HG03139 (cell line): ENCODE measurements around the gene HIVEP3.

Experiments used
- ATAC-seq: cut with Tn5 transposase; IDR thresholded peaks from one replicate; pipeline ENCODE4 v1.9.1; 2021; ENCODE audit not compliant: unreplicated experiment

The HIVEP3 gene

DNA sequence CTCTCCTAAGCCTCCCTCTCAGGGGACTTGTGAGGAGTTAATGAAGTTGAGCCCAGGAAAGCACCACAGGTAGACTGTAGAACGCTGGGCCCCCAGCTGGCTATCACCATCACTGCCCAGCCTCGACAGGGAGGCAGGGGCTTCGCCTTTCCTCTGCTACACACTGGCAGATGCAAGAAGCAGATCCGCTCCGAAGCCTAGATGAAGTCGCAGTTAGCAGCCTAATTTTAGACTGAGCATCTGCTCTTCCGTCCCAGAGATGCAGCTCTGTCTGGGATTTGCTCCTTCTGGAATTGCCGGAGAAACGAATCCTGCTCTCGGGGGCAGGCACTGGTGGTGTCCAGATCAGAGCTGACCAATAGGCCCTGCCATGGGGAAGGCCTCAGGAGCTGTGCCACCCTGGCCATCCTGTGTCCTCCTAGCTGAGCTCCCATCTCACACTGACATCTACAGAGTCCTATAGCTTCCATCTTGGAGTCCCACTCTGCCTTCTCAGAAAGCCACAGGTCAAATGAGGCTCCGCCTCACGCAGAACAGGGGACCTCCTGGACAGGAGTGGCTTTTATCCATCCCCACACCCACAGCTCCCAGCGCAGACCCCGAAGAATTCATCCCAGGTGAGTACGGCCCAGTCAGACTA is 247.5 kb downstream of the HIVEP3 start:
- ATAC-seq: no peak

DNA sequence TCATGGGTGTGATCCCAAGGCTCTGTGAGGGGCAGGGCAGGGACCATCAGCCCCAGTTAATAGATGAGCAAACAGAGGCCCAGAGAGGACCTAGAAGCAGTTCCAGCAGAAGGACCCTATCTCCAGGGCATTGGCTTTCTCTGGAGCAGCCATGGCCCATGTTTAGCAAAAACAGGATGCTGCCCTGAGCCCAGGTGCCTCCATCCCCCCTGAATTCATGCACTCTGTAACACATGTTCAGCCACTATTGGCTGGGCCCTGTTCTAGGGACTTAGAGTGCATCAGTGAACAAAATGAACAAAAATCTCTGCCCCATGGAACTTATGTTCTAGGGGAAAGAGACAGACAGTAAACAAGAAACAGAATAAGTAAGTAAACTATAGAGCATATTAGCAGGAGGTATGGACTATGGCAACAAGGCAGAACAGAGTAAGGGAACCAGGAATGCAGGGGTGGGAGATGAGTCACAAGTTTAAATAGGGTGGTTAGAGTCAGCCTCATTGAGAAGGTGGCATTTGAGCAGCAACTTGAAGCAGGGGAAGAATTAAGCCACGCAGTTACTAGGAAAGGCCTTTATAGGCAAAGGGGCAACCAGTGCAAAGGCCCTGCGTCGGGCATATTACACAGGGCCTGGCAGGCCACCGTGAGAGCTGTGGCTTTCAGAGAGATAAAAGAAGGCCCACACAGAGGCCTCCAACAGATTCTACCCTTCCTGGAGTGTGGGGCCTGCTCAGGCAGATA is 248.3 kb downstream of the HIVEP3 start:
- no peak for ATAC-seq

DNA sequence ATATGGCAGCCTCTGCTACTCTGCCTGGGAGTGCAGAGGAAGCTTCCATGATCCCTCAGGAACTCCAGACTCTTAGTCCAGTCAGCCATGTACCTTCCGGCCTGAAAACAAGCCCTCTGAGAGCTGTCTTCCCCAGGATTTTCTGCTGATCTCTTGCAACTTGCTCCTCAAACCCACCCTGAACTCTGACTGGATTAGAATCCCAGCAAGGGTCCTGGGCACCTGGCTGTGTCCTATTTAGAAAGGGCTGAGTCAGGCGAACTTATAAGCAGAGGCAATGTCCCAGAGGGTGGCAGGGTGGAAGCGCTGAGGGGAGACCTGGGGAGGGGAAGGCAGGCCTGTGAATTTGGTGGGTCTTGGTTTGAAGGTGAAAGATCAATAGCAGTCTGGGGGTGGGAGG is 249.8 kb downstream of the HIVEP3 start:
- ATAC-seq: no peak

DNA sequence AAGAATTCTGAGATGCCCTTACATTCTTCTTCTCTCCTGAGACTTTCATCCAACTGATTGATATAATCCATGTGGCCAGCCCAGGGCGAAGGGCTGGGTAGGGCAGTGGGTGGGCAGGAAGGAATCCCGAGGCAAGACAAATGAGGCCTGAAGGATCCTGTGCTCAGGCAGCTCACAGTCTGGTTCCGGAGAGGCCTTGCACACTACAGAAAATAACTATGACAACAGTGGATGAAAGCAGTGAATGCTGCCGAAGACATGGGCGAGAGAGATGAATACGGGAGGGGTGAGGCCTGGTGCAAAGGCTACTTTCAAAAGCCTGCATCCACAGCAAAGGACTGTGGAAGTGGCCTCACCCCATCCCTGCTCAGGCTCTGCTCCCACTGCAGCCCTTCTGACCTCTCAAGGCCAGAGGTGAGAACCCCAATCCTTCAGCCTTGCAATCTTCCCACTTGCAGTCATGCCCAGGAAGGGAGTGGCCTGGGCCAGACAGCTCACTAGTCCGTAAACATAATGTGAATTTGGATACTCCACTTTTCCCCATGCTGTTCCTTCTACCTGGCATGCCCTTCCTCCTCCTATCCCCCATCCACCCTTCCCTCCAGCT is 250.6 kb downstream of the HIVEP3 start:
- no peak for ATAC-seq

DNA sequence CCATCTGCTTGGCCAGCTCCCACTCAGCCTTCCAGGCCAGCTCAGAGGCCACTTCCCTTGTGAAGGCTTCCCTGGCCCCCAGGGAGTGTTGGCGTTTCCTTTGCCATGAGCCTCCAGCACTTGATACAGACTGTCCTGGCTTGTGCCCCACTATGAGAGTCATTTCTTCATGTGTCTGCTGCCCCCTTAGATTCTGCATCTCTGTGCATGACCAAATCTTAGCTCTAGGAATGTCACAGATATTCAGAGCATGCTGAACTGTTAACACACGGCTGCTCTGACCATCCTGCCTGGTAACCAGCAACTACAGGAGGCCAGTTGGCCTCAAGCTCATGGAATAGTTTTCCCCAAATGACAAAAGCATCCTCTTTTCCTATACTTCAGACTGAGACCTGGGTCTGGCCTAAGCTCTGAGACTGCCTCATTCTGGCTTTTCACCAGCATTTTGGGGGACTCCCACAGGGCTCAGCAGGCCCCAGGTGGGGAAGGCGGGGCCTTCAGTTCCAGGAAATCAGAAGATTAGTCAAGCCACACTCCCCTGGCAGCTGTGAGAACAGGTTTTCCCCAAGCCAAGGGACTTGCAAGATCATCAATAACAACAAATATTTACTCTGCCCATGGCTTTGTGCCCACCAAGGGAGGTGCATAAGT is 251.6 kb downstream of the HIVEP3 start:
- ATAC-seq: no peak

DNA sequence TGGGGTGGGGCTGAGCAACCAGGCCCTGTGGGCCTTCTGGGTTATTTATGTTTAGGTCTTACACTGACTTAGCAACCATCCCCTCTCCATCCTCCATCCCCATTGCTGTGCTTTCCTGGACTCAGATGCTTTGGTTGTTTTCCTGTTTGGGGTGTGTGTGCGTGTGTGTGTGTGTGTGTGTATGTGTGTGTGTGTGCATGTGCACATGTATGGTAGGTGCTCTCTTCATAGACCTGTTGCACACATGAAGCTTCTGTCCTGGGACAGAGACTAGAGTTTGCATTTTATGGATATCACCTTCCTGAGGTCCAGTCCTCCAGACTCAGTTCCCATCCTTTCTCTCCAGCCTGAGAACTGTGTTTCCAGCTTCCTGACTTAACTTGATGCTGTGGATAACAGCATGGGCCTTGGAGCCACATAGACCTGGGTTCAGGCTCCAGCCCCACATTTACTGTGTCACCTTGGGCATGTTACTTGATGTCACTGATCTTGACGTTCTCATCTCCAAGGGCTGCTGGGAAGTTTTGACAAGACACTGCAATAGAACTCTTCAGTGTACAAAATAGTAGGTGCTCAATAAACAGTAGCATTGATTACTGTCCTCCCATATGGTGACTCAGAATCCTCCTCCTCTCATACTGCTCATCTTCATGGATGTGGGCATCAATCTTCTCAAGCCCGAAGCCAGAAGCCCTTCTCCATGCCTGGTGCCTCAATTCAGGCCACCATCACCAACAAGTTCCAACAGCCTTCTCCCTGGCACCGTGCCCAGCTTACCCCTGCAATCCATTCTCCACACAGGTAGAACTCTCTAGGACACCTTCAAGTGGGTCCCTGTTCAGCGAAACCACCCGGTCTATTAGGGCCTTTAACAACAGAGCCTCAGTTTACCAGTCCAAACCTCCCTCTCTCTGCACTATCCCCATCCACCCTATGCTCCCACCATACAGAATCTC is 252.5 kb downstream of the HIVEP3 start:
- no peak for ATAC-seq

DNA sequence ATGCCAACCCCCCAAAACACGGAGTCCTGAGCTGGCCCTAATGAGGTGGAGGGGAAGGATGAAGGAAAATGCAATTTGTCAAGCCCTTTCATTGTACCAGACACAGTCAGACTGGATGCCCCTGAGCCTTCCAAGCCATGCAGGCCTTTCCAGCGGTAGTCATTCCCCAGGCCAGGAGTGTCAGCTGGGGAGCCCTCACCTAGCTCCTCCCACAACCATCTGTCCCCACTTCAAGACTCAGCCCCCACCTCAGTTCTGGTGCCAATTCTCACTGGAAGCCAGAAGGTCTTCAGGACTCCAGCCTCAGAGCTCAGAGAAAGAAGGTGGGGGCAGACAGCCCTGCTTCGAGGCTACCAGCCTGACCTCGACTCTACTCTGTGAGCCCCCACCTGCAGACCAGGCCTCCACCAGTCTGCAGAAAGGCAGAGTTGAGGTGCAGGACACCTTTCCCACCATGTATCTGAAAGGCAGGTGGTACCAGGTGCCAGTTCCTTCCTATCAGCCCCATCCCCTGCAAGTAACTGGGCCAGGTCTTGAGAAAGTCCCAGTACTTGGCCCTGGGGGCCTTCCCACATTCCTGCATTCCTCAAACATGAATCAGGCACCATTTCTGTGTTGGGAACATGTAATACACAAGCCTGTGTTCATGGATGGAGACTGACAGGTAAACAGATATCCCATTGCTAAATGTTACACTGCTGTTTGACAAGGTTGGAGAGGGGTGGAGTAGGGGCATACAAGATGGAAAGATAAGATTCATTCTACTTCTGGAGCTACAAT is 253.7 kb downstream of the HIVEP3 start:
- no peak for ATAC-seq

DNA sequence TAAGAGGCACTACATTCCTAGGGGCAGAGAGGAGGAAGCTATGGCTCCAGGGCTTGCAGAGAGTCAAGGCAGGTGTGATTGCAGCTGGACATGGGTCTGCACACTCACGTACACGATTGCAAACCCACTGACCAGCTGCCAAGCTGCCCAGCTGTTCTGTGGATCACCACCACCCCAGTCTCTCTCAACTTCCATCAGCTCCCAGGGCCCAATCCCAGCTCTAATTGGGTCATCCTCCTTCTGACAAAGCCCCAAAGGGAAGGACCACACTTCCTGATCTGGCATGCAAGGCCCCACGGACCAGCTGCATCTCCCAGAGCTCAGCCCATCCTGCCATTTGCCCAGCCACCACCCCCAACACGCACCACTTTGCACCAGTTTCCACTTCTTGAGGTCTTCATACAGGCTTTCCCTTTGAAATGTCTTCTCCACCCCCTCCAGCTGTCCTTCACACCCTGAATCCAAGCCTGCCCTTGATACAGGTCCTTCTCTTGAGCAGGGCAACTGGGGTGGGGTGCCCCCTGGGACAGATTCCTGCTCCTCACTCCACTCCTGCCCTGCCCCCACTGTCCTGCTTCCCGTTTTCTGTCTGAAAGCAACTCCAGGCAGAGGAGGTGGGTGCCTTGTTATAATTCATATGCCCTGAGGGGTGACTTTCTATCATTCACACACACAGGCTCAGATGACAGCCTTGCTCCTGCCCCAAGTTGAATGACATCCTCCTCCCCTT is 254.9 kb downstream of the HIVEP3 start:
- ATAC-seq: no peak

DNA sequence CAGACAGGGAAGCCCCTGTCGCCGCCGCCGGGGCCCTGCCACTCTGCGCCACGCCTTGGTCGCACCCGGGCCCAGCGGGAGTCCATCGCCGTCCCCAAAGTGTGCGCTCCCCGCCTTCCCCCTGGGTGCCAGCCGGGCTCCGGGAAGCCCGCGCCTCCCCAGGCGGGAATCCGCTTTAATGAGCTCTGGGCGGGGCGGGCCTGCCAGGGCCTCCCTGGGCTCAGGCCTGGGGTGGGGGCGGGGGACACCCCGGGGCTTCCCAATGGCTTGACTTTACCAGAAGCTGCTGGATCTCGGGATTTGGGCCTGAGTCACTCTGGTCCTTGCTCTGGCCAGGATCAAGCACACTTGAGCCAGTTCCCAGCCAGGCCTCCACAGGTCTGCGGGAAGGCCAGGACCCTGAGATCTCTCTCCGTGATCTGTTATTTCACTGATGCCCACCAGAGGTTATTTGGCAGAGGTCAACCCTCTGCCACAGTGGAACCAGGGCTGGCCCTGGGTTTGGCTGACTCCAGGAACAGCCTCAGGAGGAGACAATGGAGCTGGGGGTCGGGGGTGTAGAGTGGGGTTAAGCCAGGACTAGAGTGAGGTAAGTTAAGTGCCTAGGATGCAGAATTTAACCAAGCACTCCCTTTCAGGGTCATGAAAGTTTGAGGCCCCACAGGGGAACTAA is 255.8 kb downstream of the HIVEP3 start:
- no peak for ATAC-seq

DNA sequence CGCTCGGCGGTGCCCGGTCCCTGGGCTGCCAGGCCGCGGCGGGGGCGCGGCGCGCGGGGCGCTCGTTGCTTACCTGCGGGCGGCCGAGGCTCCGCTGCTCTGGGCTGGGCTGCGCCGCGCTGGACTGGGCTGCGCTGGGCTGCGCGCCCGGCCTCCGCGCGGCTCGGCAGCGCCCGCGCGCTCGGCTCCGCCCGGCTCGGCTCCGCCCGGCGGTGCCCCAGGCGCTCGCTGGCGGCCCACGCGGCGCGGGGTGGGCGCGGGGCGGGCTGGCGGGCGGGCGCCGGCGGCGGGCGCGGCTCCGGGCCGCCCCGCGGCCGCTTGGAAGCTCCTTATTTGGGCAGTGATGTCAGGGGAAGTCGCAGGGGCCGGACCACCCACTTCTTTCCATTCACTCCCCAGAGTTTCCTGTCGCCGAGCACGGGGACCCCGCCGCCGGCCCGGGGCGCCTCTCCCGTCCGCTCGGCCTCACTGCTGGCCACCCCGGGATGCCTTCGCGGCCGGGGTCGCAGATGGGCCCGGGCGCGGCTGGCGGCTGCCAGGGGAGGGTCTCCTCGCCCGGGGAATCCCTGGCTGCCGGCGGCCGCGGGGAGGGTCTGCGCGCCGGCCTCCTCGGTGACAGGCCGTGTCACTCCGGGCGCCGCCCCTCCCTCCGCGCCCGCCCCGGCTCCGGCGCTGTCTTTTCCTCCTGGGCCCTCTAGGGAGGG is 256.5 kb downstream of the HIVEP3 start:
- ATAC-seq: peak; percentile 47

DNA sequence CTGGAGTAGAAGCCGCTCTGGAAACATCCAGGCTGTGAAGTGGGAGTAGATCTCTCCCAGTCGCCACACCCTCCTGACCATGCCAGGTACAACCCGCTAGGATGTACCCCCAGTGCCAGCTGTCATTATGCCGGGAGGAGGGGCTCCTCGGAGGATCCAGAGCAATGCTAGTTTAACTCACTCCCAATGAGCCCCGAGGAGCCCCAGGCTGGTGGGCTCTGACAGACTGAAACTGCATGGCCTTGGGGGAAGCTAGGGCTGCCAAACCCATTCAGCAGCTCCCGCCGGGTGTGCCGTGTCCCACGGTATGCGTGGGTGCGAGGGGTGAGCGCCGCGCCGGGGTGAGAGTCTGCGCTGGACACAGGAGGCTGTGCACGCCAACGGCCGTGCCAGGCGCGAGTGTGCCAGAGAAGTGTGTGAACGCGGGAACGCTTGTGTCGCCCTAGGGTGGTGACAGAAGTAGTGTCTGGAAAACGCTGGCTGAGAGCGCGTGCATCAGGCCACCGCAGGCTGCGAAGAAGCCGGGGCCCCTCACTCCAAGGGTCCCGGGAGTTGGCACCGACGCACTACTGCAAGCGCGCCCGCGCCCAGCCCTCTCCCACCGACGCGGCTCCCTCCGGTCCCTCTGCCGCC is 257.2 kb downstream of the HIVEP3 start:
- ATAC-seq: peak; percentile 8

DNA sequence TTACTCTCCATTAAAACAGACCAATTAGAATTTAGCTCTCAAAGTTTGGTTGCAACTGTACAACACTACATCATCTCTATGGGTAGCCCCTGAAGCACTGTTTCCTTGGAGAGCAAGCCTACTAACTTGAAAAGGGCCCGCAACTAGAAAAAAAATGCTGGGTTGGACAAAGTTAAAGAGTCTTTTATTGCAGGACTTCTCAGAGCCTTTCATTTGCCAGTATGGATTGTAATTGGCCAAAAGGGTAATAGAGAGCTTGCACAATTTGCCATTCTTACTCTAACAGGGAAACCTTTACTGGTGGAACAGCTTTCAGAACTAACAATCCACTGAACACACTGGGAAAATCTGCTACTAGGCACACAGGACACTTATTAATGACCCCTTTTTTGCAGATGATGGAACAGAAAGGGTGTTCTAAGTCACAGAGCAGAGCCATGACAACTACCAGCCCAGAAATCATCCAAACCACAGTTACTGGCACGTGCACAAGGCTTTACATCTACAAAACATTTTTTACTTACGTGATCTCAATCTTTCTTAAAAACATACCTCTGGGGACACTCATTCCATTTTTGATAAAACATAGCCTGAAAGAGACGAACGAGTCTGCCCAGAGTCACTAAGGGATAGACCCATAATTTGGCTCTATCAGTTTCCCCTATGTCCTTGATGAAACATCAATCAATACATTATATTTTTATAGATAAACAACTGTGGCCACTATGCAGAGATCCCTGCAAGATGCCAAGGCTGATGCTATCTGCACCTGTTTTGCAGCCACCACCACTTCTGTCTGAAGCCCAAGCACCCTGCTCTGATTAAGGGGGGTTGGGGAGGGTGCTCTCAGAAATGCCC is 257.9 kb downstream of the HIVEP3 start:
- no peak for ATAC-seq

DNA sequence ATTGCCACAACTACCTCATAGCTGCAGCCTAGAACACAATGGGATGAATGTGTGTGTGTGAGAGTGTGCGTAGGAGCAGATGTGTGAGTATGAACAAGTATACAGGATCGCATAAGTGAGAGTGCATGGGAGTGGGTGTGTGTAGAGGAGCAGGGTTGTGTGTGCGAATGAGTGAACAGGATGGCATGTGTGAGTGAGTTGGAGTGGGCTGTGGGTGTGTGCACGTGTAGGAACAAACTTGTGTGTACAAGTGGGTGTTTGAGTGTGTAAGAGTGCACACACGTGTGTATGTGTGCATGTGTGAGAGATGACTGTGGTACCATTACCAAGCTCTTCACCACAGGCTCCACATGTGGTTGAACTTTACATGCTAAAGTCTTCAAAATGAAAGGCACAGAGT is 258.8 kb downstream of the HIVEP3 start:
- ATAC-seq: no peak

DNA sequence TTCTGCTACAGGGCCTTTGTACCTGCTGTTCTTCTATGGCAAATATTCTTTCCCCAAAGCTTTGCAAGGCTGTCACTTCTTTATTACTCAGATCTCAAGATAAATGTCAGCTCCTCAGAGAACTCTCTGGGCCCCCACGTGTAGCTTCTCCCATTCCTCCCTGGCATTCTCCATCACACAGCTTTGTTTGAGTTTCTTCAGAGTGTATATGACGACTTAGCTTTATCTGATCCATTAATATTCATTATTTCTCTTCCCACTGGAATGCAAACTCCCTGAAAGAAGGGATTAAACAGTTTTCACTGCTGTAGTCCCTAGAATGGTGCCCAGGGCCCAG is 259.6 kb downstream of the HIVEP3 start:
- ATAC-seq: no peak

DNA sequence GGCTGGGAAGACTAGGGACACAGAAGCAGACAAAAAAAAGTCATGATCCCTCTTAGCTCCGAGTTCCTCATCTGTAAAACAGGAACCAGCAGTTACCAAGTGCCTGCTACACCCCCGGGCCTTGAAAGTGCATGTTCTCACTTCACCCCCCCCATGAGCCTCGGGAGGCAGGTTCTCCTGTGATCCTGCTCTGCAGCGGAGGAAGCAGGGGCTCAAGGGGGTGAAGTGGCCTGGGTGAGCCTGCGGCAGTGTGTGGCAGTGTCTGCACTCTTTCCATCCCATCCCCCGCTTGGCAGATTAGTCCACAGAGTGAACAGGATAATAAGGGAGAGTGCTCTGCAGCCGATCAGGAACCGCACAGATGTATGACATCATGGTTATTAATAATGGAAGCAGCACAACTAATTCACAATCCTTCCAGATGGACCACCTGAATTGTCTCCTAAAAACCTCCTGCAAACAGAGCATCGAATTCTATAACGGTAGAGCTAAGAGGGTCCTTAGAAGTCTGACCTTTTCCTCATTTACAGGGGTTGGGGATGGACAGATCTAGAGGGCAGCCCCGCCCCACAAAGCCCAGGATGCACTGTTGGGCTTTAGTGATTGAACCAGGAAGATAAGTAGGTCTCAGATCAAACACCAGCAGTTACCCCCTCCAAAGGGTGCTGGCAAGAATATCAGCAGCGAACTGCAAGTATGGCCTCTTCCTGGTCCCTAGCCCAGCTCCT is 260.1 kb downstream of the HIVEP3 start:
- ATAC-seq: no peak

DNA sequence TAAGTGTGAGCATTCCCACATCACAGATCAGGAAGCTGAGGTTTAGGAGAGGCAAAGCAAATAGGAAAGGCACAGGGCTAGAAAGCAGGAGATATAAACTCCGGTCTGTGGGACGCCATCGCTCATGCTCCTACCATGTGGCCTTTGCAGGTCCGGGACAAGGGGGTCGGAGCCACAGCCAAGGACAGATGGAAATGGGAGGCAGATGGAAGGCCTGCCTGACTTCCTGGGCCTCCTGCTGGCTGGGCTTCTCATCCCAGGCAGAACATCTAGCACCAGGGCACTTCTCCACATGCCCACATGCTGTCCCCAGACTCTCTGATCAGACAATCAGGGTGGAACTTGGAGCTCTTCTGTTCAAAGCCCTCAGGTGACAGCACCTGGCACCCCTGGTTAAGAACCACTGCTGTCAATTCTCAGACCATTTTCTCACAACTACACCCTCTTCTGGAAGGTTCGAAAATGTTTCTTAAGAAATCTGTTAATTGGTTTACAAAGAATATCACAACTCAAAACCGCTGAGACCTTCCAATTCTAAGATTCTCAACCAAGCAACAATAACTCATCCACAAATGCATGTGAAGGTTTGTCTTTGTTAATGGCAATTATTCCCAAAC is 260.9 kb downstream of the HIVEP3 start:
- no peak for ATAC-seq
